Cortex of kidney (tissue), 1 donor: Measurements from ENCODE around the gene PCCA.

ENCODE experiments used
- DNase-seq: peaks from one replicate; lab custom pipeline; 2025; lab: John Stamatoyannopoulos, UW

Gene PCCA

DNA sequence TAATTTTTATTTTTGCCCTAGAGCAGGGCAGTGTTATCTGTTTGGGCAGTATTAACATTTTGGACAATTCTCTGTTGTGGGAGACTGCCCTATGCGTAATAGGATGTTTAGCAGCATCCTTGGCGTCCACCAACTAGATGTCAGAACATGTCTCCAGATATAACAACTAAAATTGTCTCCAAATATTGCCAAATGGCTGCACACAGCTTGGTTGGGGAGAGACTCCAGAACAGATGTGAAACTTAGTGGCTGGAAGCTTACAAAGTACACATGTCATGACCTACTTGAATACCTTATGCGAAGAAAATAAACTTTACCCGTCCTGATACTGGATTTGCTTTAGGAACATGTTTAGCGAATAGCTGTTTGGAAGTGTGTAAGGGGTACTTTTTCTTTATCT is 376.7 kb downstream of the PCCA start:
- DNase-seq, result no peak

DNA sequence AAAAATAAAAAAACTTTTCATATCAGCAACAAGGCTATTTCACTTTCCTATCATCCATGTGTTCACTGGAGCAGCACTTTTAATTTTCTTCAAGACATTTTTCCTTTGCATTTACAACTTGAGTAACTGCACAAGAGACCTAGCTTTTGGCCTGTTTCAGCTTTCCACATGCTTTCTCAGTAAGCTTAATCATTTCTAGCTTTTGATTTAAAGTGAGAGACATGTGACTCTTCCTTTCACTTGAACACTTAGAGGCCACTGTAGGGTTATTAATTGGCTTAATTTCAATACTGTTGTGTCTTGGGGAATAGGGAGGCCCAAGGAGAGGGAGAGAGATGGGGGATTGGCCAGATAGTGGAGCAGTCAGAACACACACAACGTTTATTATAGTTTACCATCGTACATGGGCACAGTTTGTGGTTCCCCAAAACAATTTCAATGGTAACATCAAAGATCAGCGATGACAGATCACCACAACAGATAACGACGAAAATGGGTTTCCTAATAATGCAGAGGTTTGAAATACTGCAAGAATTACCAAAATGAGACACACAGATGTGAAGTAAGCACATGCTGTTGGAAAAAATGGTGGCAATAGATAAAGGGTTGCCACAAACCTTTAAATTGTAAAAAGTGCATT is 382.1 kb downstream of the PCCA start:
- DNase-seq, result no peak

DNA sequence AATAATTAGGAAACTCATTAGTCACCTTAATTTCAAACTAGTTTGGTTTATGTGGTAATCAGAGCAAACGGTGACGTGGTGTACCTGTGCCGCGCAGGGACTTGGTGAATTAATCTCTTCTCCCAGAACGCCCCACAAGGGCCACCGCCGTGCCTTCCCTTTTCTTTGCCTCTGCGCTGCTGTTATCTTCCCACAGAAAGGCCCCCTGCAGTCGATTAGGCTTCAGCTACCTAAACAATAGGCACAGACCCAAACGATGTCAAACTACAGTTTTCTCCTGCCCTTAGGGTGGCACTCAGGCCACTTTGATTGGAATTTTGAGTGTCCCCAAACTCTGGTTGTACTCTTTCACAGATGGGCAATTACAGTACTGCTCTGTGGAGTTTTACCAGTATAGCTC is 384.2 kb downstream of the PCCA start:
- DNase-seq, result no peak

DNA sequence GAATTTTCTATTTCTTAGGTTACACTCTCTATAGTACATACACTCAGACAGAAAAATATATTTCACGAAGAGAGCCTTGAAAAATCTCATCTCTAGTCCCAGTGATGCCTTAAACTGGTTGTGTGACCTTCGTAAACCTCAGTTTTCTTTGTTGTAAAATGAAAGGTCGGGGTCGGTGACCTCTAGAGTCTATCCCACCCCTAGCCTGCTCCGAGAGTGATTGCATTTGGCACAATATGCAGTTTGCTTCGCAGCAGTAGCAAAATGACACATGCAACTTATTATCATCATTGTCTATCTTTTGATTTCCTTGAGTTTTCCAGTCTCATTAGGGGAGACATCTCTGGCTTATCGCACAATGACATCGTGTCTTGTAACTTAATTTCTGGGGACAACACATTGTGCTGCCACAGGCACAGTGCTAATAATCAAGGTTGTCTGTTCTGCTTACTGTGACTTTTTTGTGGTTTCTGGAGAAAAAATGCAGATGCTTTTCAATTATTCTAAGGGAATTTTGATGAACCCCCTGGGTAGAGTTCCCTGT is 384.7 kb downstream of the PCCA start:
- DNase-seq, result no peak

DNA sequence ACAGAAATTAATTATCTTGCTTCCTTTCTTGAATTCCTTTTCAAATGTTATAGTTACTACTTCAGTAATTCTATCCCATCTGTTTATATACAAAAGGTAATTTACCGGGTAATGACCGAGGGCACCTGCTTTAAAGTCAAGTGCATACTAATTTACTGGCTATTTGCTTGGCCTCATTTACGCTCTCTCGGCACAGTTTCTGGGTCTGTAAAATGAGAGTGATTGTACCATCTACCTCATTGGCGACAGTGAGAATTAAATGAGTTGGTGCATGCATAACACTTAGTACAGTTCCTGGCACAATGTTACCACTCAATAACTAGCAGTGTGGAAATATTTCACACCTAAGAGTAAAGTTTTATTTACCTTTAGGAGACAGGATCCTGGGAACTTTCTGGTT is 388.1 kb downstream of the PCCA start:
- no peak for DNase-seq

DNA sequence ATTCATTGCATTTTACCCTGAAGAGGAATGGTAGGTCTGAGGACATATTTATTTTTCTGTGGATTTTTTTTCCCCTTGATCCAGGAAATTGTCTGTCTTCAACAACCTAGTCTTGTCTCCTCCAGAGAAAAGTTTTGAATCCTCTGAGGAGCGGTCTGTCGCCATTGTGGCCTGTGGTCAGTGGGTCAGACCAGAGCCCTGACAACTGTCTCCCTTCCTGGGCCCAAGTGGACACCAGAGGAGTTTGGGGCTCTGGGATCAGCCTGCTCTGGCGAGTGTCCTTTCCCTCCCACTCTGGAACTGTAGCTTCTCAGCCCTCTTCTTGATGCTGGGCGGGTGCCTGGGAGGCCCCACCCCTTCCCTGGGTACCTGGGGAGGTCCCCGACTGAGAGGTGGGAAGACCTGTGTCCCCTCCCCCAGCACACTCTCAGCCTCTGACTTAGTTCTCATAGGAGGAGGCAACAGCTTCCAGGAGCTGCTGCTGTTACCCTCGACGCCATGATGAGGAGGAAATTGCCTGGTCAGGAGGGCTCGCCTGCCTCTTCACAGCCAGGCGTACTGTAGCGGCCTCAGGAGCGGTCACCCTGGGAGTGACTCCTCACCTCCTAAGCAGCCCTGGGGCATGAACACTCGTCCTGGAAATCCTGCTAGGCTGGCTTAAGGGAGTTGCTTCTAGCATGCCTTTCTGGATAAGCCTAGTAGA is 389.4 kb downstream of the PCCA start:
- no peak for DNase-seq

DNA sequence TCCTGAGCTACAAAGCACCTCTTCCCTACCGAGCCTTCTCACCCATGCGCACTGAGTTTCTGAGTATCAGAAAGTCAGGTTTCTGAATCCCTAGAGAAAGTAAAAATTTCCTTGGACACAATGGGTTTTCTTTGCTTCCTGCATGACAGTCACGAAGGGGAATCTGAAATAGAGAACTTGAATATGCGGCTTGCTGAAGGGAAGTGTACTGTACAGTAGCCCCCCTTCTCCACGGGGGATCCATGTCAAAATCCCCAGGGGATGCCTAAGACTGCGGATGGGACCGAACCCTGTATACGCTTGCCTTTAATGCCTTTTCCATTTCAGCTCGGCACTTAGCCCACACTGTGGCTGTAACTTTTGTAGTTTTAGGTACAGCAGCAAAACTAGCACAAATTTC is 391.8 kb downstream of the PCCA start:
- no peak for DNase-seq

DNA sequence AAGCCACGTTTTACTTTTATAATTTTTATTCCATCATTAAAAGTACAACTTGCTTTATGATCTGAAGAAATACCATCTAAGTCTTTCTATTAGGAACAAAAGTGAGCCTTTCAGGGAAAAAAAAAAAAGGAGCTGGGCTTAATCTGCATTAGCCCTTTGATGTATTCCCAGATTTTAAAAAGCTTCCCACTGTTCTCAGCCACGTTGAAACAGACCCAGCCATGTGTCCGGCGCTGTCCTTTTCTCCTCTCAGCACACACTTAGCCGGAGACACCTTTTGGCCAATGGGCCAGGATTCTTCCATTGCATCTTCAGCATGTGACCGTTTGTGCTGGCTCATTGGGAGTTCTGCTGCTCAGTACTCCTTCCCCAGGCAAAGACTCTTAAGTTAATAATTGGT is 394.2 kb downstream of the PCCA start:
- no peak for DNase-seq

DNA sequence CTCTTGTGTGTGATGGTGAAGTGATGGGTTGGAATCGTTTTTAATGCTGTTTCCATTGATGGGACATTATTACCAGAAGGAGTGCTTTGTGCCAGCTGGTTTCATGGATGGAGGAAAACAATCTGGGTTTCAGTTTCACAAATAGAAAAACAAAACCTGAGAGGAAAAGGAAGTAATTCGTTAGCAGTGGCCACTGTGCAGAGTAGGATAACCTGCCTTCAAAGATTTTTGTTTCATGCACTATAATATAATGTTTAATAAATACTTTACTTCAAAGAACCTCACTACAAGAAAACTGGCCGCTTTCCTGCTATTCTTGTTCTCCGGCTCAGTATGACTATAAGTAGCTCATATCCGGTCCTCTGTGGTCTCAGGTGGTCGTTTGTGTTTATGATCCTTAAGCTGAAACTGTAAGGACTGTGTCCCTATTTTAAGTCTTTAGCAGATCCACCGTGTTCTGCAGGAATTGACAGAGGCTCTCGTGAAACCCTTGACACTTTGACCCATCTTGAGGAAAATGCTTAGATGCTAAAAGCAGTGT is 395.0 kb downstream of the PCCA start:
- DNase-seq, result no peak

DNA sequence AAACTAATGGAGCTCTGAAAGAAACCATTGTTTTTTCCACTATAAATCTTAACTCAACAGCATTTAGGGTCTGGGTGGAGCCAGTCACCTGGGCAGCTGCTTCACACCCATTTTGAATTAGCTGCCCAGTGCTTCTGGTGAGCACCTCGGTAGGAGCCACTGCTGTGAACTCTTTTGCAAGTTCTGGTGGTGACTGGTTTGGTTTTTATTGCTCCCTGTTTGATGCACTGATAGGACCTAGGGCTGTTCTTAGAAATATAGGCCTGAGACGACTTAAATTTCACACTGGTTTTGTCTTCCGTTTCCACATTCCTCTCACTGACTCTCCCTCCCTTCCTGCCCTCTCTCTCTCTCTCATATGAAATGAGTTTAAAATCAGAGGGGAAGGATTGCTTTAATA is 395.8 kb downstream of the PCCA start:
- no peak for DNase-seq

DNA sequence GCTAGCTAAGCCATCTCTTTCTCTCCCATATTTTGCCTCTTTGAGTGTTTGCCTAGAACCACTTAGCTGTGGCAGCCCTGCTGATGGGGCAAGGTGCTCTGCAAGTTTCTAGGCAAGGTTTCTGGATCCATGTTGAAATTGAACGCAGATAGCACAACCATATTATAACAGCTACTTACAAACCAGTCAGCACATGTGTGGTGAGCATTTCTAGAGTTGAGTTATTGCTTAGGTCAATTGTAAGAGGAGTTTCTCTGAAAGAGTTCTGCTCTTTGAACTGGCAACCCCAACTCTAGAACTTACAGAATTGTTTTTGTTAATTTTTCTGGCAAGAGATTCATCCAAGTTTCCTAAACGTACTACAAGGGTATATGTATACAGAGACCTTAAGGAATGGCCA is 396.4 kb downstream of the PCCA start:
- DNase-seq, result no peak

DNA sequence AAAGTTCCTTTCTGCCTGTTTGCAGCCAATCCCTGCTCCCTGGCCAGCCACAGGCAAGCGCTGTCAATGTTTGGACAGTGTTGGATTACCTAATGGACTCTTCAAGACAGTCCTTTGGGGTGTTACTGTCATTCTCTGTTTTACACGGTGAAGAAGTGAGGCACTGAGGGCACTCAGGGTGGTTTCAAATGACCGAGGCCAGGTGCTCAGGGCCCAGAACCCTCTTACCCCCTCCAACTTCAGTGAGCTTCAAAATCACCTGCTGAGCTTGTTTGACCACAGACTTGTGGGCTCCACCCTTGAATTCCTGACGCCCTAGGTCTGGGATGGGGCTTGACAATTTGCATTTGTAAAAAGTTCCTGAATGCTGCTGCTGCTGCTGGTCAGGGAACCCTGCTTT is 401.8 kb downstream of the PCCA start:
- no peak for DNase-seq

DNA sequence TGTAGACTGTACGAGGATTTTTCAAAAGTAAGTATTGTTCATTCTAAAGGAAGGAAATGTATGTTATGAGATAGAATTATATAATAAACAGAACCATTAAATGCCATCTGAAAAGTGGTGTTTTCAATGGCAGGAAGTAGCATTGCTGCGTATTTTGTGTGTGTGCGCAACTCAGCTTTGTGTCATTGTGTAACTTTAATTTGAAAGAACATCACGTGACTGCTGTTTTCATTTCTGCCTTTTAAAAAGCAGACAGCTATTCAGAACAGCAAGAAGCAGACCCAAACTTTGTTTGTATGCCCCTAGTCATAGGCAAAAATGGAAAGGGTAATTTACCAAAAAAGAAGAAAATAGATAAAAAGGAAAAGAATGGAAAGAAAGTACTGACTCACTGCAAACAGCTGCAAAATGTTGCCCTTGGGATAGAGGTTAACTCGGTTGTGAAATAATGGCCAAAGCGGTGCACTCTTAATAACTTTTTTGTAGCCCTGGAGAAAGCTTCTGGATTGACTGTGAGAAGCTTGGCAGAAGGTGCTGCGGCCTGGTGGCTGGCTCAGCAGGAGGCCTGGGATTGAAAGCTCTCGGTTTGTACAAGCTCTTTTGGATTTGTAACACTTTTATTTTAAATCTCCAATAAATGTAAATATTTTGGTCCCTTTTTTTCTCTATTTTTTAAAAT is 402.4 kb downstream of the PCCA start:
- no peak for DNase-seq

DNA sequence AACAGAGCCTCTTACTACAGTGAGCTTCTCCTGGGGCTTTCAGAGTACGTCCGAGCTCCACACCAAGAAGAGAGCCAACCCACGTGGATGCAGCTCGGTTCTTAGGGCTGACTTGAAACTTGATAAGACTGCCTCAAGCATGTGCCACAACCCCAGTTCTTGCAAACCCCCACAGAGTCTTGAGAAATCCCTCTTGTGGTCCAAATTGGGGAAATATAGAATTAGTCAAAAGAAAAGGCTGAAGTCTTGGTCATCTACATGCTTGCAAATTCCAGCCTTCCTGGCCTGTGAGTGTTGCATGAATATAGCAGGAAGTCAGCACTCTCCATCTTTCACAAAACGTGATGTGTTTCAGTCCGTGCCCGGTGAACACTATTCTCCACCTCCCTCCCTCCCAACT is 404.5 kb downstream of the PCCA start:
- DNase-seq, result no peak

DNA sequence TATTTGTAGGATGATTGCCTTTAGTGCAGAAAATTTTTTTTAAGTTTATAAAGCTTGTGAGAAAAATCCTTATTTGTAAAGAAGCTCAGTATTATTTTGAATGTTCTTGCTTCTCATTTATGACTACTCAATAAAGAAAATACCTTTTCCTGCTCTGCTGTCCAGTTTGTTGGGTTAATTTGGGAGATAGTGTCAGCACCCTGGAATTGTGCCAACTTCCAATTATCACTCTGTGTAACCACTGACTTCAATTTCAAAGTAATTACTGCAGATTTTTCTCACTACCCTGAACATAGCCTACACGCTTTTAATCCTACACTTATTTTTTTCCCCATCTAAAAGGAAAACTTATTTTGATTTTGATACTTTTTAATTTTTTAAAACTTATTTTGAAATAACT is 406.6 kb downstream of the PCCA start:
- DNase-seq, result no peak

DNA sequence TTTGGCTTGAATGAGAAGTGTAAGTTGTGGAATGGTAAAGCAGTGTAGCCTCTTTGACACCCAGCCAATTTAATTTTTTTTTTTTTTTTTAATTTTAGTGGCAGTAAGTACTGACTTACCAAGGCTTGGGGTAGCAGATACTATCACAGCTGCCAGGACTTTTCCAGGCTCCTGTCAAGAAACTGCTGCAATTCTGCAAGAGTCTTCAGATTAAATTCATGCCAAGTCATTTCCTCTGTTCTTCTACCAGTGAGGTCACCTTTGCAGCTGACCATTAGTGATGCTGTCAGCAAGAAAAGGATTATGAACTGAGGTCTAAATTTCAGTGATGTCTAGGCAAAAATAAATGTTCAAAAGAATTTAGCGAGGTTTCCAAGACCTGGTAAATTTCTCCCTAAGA is 408.5 kb downstream of the PCCA start:
- DNase-seq, result no peak

DNA sequence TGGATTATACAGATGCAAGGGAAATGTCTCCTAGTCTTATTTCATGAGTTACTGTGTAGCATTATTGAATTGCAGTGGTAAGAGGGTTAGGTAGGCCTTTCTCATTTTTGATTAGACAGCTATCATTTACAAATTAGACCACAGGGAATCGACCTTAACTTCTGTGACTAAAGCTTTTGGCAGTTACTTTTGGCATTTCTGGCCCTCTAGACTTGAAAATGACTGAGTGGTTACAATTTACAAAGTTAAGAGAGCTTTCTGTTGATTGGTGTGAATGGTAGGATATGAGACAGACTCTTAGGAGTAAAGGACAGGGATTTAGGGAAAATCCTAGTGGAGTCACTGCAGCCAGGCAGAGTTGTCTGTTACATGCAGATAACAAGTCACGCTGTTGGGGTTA is 413.6 kb downstream of the PCCA start:
- no peak for DNase-seq

DNA sequence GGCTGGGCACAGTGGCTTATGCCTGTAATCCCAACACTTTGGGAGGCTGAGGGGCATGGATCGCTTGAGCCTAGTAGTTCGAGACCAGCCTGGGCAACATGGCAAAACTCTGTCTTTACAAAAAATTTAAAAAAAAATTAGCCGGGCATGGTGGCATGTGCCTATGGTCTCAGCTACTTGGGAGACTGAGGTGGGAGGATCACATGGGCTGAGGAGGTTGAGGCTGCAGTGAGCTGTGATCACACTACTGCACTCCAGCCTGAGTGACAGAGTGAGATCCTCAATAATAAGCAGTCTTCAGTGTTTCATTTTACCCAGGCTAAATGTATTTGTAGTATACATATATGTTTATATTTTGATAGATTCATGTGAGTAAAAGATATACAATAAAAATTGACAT is 414.7 kb downstream of the PCCA start:
- no peak for DNase-seq

DNA sequence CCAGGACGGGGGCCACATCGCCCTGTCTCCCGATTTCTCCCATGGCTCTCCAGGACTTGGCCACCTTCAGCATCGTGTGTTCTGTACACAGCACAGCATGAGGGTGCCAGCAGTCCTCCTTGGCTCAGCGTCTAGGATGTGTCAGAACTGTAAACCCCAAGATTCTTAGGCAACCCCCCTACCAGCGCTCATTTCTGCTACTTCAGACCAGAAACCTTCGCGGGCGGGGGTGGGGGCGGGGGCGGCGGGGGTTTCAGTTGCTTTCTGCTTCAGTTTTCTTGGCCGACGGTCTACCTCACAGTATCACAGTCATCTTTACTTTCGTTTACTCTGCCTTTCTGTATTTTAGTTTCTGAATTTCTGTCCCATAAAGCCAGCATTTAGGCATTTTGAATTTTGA is 417.3 kb downstream of the PCCA start:
- no peak for DNase-seq

DNA sequence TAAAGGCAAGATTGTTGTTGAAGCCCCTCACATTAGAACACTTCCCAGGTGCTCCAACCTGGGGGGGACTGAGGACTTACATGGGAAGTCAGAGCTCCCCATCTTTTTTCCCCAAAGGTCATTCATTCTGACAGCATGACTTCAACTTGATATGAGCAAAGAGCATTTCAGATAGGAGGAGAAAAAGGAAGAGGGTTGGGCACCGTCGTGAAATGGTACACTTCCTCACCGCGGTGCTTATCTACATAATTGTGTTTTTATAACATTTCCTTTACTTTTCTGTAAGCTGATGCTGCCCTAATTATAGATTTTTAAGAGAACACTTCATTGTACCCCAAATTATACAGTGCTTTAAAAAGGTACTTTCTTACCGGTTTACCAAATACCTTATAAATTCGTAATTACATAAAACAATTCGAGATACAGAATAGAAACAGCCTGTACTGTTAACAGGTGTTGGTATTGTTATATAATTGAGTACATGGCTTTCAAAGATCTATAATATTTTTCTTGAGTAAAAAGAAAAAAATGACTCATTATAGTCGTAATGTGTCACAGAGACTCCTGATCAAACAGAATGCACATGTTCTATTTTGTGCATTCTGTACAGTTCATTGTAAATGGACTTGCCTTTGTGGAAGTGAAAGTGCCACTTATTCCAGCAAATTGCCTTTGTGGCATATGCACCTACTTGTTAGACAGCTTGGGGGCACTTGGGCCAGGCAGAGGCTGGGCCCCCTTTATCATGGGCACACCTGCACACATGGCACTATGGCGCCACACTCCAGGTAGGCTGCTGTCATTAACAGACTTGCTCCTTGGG is 417.9 kb downstream of the PCCA start:
- DNase-seq, result no peak

DNA sequence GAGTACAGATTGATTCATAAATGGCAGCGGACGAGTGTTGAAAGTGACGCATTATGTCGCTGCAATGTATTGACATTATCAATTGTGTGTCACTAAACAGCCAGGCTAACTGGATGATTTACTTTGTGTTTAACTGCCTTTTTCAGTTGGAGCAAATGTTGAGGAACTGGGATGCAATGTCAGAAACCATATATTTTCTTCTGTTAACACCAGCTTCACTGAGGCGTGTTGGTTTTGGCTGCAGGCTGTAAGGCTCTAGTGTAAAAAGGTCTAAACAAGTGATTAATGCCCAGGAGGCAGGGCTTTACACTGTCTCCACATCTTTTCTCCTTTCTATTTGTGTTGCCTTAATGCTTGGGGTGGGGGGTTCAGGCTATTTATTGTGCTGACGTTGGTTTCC is 419.6 kb downstream of the PCCA start:
- DNase-seq, result no peak

DNA sequence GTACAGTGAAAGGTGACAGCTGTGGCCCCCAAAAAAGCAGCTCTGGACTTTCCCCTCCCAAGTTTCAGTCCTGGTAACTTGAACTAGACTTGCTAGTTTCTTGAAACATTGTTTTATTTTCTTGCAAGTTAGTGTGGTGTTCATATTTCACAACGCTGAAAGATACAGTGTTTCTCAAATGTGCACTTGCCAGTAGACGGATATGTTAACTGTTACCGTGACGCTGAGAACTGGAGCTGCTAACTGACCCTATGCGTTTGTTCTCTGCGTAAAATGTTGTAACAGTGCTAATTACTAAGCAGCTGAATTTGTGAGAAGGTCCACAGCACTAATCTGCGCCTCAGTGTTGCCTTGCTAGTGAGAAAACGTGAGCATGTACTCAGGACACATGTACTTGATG is 420.1 kb downstream of the PCCA start:
- no peak for DNase-seq
